ENCODE data around the gene SRSF5. TPM values are rescaled to one million over a fixed set of nuclear protein-coding genes. Genes with fewer than 3 reads are reported as not detected.
A peak's percentile ranks its signal among the peaks of the same experiment; 100 is the strongest.
"Not testable (repeated sequence)": the region's sequence is repeated elsewhere in the genome, so short reads cannot be mapped to it uniquely, and the experiment has no call there.

Gene SRSF5
- total RNA-seq, 1 donor = 101 TPM

GRCh38 chr14:69812711-69813110 lies 45.8 kb downstream of the SRSF5 start:
- TF ChIP-seq, protein P1, sequence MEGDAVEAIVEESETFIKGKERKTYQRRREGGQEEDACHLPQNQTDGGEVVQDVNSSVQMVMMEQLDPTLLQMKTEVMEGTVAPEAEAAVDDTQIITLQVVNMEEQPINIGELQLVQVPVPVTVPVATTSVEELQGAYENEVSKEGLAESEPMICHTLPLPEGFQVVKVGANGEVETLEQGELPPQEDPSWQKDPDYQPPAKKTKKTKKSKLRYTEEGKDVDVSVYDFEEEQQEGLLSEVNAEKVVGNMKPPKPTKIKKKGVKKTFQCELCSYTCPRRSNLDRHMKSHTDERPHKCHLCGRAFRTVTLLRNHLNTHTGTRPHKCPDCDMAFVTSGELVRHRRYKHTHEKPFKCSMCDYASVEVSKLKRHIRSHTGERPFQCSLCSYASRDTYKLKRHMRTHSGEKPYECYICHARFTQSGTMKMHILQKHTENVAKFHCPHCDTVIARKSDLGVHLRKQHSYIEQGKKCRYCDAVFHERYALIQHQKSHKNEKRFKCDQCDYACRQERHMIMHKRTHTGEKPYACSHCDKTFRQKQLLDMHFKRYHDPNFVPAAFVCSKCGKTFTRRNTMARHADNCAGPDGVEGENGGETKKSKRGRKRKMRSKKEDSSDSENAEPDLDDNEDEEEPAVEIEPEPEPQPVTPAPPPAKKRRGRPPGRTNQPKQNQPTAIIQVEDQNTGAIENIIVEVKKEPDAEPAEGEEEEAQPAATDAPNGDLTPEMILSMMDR (IDR thresholded peaks at IDR 0.05; ENCODE audit: insufficient read depth, low read length) = no peak
- no peak for DNase-seq (ENCODE audit: low read depth)
- no peak overlapping the region for H3K4me3 ChIP-seq (ENCODE audit: low read depth, low read length)

GRCh38 chr14:69813346-69813745 lies 46.4 kb downstream of the SRSF5 start:
- DNase-seq (ENCODE audit: low read depth); H3K4me3 ChIP-seq (ENCODE audit: low read depth, low read length): not testable (repeated sequence)

DNA sequence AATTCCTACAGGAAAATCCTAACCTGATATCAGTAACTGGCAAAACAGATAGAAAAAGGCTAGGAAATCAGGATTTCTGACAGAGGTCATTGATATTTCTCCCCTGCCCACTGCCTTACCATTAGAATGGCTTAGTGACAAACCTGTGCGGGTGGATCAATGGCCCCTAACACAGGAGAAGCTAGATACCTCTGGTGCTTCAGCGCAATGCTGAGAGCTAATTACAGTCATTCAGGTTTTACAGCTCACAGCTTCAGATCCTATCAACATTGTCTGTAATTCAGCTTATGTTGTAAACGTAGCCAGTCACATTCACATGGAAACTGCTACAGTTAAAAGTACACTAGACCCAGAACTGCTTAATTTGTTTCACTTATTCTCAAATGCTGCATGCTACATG lies 47.5 kb downstream of the SRSF5 start:
- no peak overlapping the region for H3K4me3 ChIP-seq (ENCODE audit: low read depth, low read length)
- no peak for DNase-seq (ENCODE audit: low read depth)
- TF ChIP-seq, protein P1 (IDR thresholded peaks at IDR 0.05; ENCODE audit: insufficient read depth, low read length) = no peak

DNA sequence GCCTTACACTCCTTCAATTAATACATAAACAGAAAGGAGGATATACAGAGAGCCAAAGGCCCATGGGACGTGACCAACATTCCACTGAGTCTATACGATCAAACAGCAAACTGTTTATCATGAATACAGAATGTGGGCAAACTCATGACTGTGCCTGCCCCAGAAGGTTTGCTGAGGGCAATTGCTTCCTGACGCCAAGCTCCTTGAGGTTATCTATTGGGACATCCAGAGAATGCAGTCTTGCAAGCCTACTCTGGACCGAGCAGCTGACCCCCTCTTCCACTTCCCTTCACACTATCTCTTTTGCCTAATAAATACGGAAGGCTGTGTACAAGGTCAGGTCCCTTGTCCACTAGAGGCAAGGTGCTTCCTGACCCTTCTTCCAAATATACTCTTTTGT lies 48.6 kb downstream of the SRSF5 start:
- no peak overlapping the region for H3K4me3 ChIP-seq (ENCODE audit: low read depth, low read length)
- DNase-seq (ENCODE audit: low read depth) = no peak
- TF ChIP-seq, protein P1 (IDR thresholded peaks at IDR 0.05; ENCODE audit: insufficient read depth, low read length) = no peak

- DNase-seq (ENCODE audit: low read depth) = no peak
- H3K4me3 ChIP-seq (ENCODE audit: low read depth, low read length) = no peak overlapping the region
- TF ChIP-seq, protein P1 (IDR thresholded peaks at IDR 0.05; ENCODE audit: insufficient read depth, low read length) = no peak
These were observed 49.3 kb downstream of the SRSF5 start for GRCh38 chr14:69816216-69816615.

DNA sequence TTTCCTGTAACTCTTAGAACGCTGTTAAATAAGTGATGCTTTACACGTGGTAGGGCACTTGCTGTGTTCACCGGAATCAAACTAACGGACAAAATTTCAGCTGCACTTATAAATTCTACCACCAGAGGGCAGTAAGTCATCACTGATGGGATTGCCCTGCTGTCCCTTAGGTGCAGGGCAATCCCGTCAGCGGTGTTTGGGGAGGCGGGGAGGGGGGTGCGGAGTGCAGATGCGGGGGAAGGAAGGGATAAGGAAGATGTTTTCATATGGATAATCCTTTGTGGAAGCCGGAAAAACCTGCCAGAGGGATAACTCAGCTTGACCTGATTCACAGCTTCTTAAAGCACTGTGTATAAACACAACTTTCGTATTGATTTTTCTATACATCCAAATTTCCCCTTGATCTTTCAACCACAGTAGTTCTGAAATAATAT lies 51.8 kb downstream of the SRSF5 start:
- no peak overlapping the region for H3K4me3 ChIP-seq (ENCODE audit: low read depth, low read length)
- TF ChIP-seq, protein P1 (IDR thresholded peaks at IDR 0.05; ENCODE audit: insufficient read depth, low read length) = peak; percentile 81
- DNase-seq (ENCODE audit: low read depth) = peak; percentile 72

DNA sequence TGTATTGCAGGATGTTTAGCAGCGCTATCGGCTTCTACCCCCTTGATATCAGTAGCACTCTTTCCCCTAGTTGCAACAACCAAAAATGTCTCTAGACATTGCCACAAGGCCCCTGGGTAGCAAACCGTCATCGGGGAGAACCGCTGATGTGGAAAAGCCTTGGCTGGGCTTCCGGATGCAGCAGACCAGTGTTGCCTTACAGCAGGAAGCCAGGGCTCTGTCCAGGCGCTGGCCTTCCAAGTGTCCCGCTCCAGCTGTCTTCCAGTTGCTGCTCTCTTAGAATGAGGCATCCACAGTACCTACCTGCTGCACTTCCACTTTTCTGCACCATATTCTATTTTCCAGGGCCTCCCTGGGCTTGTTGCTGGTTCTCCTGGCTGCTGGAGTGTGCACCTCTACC lies 52.7 kb downstream of the SRSF5 start:
- no peak overlapping the region for H3K4me3 ChIP-seq (ENCODE audit: low read depth, low read length)
- DNase-seq (ENCODE audit: low read depth) = no peak
- TF ChIP-seq, protein P1 (IDR thresholded peaks at IDR 0.05; ENCODE audit: insufficient read depth, low read length) = no peak

Data from fibroblast of the aortic adventitia (primary cell).